GM18517 (cell line): ENCODE measurements around the gene GOLGA6L7.
"Not testable (repeated sequence)": the region's sequence is repeated elsewhere in the genome, so short reads cannot be mapped to it uniquely, and the experiment has no call there.

Experiments used
- ATAC-seq: cut with Tn5 transposase; IDR thresholded peaks from one replicate; pipeline ENCODE4 v1.9.1; 2021; ENCODE audit warnings: mild to moderate bottlenecking, moderate library complexity; ENCODE audit not compliant: unreplicated experiment

GOLGA6L7 gene

GRCh38 chr15:28844147-28844546 is 4.3 kb downstream of the GOLGA6L7 start:
- ATAC-seq, result not testable (repeated sequence)

GRCh38 chr15:28843520-28843919 is 4.9 kb downstream of the GOLGA6L7 start:
- not testable (repeated sequence) for ATAC-seq

DNA sequence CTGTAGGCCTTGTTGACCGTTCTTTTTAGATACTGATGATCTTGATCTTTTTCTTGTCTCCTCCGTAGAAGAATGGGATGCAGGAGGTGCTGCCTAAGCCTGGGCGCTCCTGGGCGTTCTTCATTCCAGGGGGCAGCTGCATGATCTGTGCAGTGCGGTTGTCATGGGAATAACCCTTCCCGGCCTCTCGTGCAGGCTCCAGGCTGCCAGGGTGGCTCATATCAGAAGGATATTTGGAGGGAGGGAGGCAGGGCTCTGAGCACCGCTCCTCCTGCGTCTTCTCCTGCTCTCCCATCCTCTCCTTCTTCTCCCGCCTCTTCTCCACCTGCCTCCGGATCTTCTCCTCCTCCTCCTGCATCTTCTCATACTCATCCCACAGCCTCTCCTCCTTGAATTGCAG is 6.2 kb downstream of the GOLGA6L7 start:
- not testable (repeated sequence) for ATAC-seq

- ATAC-seq, result not testable (repeated sequence)
These were observed 8.2 kb downstream of the GOLGA6L7 start for GRCh38 chr15:28840285-28840684.

- not testable (repeated sequence) for ATAC-seq
These were observed 13.4 kb downstream of the GOLGA6L7 start for GRCh38 chr15:28834957-28835585.

- ATAC-seq, result not testable (repeated sequence)
These were observed 16.4 kb downstream of the GOLGA6L7 start for GRCh38 chr15:28831897-28832587.

GRCh38 chr15:28821420-28821819 is 27.0 kb downstream of the GOLGA6L7 start:
- ATAC-seq, result not testable (repeated sequence)

DNA sequence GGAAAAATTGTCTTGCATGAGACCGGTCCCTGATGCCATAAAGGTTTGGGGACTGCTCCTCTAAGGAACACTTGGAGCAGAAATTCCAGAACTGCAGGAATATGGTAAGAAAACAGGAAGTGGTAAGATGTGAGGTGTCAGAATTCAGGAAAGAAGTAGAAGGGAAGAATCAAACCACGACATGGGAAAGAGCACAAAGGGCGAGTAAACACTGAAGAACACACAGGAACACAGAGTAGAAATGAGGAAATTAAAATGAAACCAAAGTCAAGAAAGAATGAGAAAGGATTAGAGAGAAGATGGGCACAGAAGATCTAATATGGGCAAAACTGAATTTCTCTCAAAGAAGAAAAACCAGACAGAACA is 28.5 kb downstream of the GOLGA6L7 start:
- ATAC-seq, result not testable (repeated sequence)

DNA sequence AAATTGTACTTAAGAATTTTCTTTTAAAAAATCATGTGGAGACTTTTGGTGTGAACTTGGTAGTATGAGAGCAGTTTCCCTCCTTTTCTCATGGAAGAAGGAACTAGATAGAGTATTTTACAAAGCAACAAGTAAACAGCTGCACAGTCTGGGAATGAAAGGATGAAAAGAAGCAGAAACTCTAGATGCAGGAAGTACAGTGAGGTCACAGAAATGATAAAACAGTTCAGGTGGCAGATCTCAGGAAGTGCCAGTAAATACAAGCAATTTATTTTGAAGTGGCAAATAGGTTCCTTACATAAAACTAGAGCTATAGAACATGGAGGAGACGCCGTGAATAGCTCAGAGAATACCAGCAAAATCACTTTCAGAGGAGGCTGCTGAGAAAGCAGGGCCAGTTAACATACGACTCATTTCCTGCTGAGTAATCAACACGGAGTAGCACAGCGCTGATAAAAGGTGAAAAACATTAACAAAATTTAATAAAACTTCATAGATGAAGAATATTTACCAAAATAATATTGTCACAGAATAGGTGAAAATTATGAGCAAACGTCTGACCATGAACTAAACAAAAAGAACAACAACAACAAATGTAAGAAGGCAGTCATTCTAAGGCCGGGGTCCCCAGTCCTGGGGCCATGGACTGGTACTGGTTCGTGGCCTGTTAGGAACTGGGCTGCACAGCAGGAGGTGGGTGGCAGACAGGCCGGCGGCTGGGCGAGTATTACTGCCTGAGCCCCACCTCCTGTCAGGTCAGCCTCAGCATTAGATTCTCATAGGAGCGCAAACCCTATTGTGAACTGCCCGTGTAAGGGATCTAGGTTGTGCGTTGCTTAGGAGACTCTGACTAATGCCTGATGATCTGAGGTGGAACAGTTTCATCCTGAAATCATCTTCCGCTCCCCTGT is 29.2 kb downstream of the GOLGA6L7 start:
- not testable (repeated sequence) for ATAC-seq

GRCh38 chr15:28818168-28818567 is 30.3 kb downstream of the GOLGA6L7 start:
- ATAC-seq, result not testable (repeated sequence)

- ATAC-seq, result not testable (repeated sequence)
These were observed 34.4 kb downstream of the GOLGA6L7 start for GRCh38 chr15:28814059-28814458.

GRCh38 chr15:28813392-28813791 is 35.1 kb downstream of the GOLGA6L7 start:
- ATAC-seq, result not testable (repeated sequence)

DNA sequence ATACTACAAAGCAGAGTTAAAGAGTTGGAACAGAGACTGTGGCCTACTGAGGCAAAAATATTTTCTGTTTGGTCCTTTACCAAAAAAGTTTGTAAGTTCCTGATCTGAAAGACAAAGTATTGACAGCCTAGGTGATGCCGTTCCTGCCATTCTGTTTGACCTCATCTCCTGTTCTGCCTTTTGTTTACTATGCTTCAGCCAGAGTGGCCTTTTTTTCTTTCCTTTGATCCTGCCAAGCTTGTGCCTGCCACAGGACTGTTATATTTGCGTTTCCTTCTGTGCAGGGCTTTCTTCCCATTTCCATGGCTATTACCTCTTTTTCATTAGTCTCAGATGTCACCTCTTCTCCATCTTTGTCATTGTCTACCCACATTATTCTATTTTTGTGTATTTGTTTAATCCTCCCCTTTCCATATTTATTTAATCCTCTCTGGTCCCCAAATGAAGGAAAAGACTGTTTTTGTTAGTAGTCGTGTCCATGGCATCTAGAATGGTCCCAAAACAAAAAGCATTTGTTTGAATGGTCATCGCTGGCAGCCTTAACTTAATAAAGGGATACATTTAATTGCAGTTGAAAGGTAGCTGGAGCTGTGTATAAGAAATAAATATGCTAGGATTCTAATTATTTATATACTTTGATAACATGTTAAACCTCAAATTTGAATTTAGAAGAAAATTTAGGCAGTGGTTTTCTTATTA is 36.4 kb downstream of the GOLGA6L7 start:
- ATAC-seq, result not testable (repeated sequence)

- not testable (repeated sequence) for ATAC-seq
These were observed 38.0 kb downstream of the GOLGA6L7 start for GRCh38 chr15:28810444-28810843.

DNA sequence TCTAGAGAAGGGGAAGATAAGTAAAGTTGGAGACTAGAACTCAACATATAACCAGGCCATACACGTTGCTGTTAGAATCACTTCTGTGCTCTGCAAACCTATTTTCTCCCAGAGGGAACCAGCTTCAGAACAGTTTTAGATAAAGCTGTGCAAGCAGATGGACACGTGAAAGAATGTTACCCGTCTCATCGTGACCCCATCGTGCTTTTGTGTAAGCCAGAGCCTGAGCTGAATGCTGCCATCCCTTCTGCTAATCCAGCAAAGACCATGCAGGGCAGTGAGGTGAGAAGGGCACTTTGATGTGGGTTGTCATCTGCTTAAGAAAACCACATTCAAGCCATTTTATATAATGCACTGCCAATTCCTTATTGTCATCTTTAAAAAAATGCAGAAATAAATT is 40.3 kb downstream of the GOLGA6L7 start:
- ATAC-seq, result not testable (repeated sequence)

- ATAC-seq, result not testable (repeated sequence)
These were observed 48.1 kb downstream of the GOLGA6L7 start for GRCh38 chr15:28800366-28800765.

GRCh38 chr15:28798234-28798633 is 50.2 kb downstream of the GOLGA6L7 start:
- ATAC-seq, result not testable (repeated sequence)

DNA sequence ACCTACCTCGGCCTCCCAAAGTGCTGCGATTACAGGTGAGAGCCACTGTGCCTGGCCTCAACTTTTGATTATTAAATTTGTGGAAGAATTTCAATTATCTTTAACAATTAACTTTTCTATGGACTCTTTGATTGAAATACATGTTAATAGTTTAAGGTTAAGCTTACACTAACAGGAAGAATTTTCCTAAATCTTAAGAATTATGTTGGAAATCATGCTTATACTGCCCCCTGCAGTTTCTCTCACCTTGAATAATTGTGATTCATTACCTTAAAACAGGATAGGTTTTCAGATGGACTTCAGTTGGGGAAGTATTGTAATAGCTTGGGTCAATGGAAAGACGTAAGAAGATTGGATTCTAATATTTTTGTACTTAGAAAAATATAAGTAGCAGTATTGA is 54.2 kb downstream of the GOLGA6L7 start:
- not testable (repeated sequence) for ATAC-seq
